Loucy (cell line): Measurements from ENCODE around the gene INPP4B.
"Not testable (repeated sequence)": the region's sequence is repeated elsewhere in the genome, so short reads cannot be mapped to it uniquely, and the experiment has no call there.

Source experiments
- H2AFZ ChIP-seq: fragments of 200-600 bp; sonication (generic); 2 replicates; pipeline ENCODE4 v1.6.0; 2016; ENCODE audit warnings: antibody characterized with exemption, mild to moderate bottlenecking, low read length, moderate library complexity
- H3F3A ChIP-seq: fragments of 200-600 bp; 2 replicates; pipeline ENCODE4 v1.6.0; 2016; ENCODE audit warnings: antibody characterized with exemption, low read depth, mild to moderate bottlenecking
- H3K27me3 ChIP-seq: fragments of 200-600 bp; sonication (generic); 2 replicates; pipeline ENCODE4 v1.6.1; 2014; ENCODE audit warnings: low read length, mild to moderate bottlenecking; ENCODE audit not compliant: insufficient read depth, poor library complexity, severe bottlenecking
- H3K36me3 ChIP-seq: fragments of 200-600 bp; sonication (generic); 2 replicates; pipeline ENCODE4 v1.6.1; 2016; ENCODE audit warnings: low read length; ENCODE audit not compliant: insufficient read depth
- H3K4me1 ChIP-seq: fragments of 200-600 bp; sonication (generic); 2 replicates; pipeline ENCODE4 v1.5.1; 2014; ENCODE audit warnings: low read length, mild to moderate bottlenecking; ENCODE audit not compliant: insufficient read depth, poor library complexity, severe bottlenecking
- H3K4me2 ChIP-seq: fragments of 200-600 bp; sonication (generic); 2 replicates; pipeline ENCODE4 v1.6.0; 2014; ENCODE audit warnings: antibody characterized with exemption, low read length, low read depth, mild to moderate bottlenecking; ENCODE audit not compliant: poor library complexity, severe bottlenecking
- H3K4me3 ChIP-seq: fragments of 200-600 bp; sonication (generic); 2 replicates; pipeline ENCODE4 v1.5.1; 2014; ENCODE audit warnings: low read length, mild to moderate bottlenecking, mixed read lengths; ENCODE audit not compliant: poor library complexity, severe bottlenecking
- H3K79me2 ChIP-seq: fragments of 200-600 bp; sonication (generic); 2 replicates; pipeline ENCODE4 v1.6.1; 2014; ENCODE audit warnings: low read length; ENCODE audit not compliant: insufficient read depth
- H3K9ac ChIP-seq: fragments of 200-600 bp; sonication (generic); 2 replicates; pipeline ENCODE4 v1.6.0; 2014; ENCODE audit warnings: mild to moderate bottlenecking, low read depth, low read length, moderate library complexity; ENCODE audit not compliant: poor library complexity, severe bottlenecking
- H3K9me2 ChIP-seq: fragments of 200-600 bp; sonication (generic); replicated peaks from 2 replicates; pipeline ENCODE4 v1.6.1; 2016; ENCODE audit warnings: low read depth, low read length, mixed read lengths
- H3K9me3 ChIP-seq: fragments of 200-600 bp; sonication (generic); 2 replicates; pipeline ENCODE4 v1.6.1; 2014; ENCODE audit warnings: mild to moderate bottlenecking, antibody characterized with exemption, low read length, low read depth; ENCODE audit not compliant: insufficient read depth
- H4K20me1 ChIP-seq: fragments of 200-600 bp; sonication (generic); 2 replicates; pipeline ENCODE4 v1.6.0; 2014; ENCODE audit warnings: antibody characterized with exemption, low read length, mild to moderate bottlenecking; ENCODE audit not compliant: insufficient read depth, poor library complexity, severe bottlenecking
- CTCF ChIP-seq: fragments of 200-600 bp; sonication (generic); conservative IDR thresholded peaks from 2 replicates; pipeline ENCODE4 v1.5.1; 2014; ENCODE audit warnings: mild to moderate bottlenecking, antibody characterized with exemption, low read length
- EZH2phosphoT487 ChIP-seq: fragments of 200-600 bp; IDR thresholded peaks from 2 replicates; pipeline ENCODE4 v1.6.1; 2018; ENCODE audit warnings: antibody characterized with exemption, mild to moderate bottlenecking, moderate library complexity, borderline replicate concordance

INPP4B gene

GRCh38 chr4:142077048-142077447 is 769.1 kb downstream of the INPP4B start:
- Histone ChIP-seq H3K9ac (no peak overlapping the region), H3K79me2 (no peaks in the 10 kb centered on the region), H3K4me3 (no peak overlapping the region), H3F3A (no peaks in the 10 kb centered on the region), H3K9me2 (no peaks in the 10 kb centered on the region), H3K9me3 (no peaks in the 10 kb centered on the region), H2AFZ (no peak overlapping the region), H3K4me1 (no peaks in the 10 kb centered on the region), H3K4me2 (no peak overlapping the region), H4K20me1 (no peaks in the 10 kb centered on the region), H3K27me3 (no peaks in the 10 kb centered on the region), H3K36me3 (peaks cover 9% of the 10 kb centered on the region; the same call in 1 of the 2 replicates)
- TF ChIP-seq CTCF: no peak
- no peak for TF ChIP-seq EZH2phosphoT487

- not testable (repeated sequence) for H3K27me3 ChIP-seq, H3K4me2 ChIP-seq, H3K4me3 ChIP-seq, H3K36me3 ChIP-seq, H3K9ac ChIP-seq, H3K9me2 ChIP-seq, H2AFZ ChIP-seq, H4K20me1 ChIP-seq, H3K9me3 ChIP-seq, H3F3A ChIP-seq, H3K4me1 ChIP-seq, H3K79me2 ChIP-seq
Measured at GRCh38 chr4:142068304-142068703, 777.8 kb downstream of the INPP4B start.

- not testable (repeated sequence) for H3K9me2 ChIP-seq, H3K4me1 ChIP-seq, H3K9me3 ChIP-seq, H3K4me2 ChIP-seq, H3K27me3 ChIP-seq, H2AFZ ChIP-seq, H3K36me3 ChIP-seq, H3K79me2 ChIP-seq, H4K20me1 ChIP-seq, H3K4me3 ChIP-seq, H3F3A ChIP-seq, H3K9ac ChIP-seq
Measured at GRCh38 chr4:142066562-142066961, 779.5 kb downstream of the INPP4B start.

GRCh38 chr4:142065086-142065647 is 780.9 kb downstream of the INPP4B start:
- Histone ChIP-seq H3F3A (no peaks in the 10 kb centered on the region), H3K79me2 (no peaks in the 10 kb centered on the region), H3K4me2 (no peak overlapping the region), H4K20me1 (no peaks in the 10 kb centered on the region), H2AFZ (no peak overlapping the region), H3K4me1 (no peaks in the 10 kb centered on the region), H3K4me3 (no peak overlapping the region), H3K27me3 (no peaks in the 10 kb centered on the region), H3K9ac (no peak overlapping the region), H3K9me2 (no peaks in the 10 kb centered on the region), H3K36me3 (no peaks in the 10 kb centered on the region; the same call in 1 of the 2 replicates), H3K9me3 (0 out of 2 replicates have a peak, but pooled peaks cover 3% of the 10 kb centered on the region)
- TF ChIP-seq EZH2phosphoT487 (no peak), CTCF (no peak)
